Measurements from ENCODE around the gene CRTAP. TPM values are rescaled to one million over a fixed set of nuclear protein-coding genes. Genes with fewer than 3 reads are reported as not detected.

Gene CRTAP
- total RNA-seq, 1 experiment from 2014 or later = 104 TPM

- no peak for DNase-seq (ENCODE audit: low read depth, low spot score)
- intact Hi-C loops (cut with micrococcal nuclease) = no loop called here
- Histone ChIP-seq H3K4me2 (ENCODE audit: low read length) (no peak overlapping the region), H3K4me3 (replicated peaks in 1 of 2; ENCODE audit: low read depth in 1 of 2, low read length in 2 of 2) (no peak overlapping the region), H3K9ac (ENCODE audit: low read length) (no peak overlapping the region), H3K79me2 (ENCODE audit: insufficient read depth, low read length) (no peaks in the 10 kb centered on the region), H3K4me1 (ENCODE audit: control insufficient read depth in 1 of 2, insufficient read depth in 2 of 2, low read length in 2 of 2) (no peaks in the 10 kb centered on the region), H3K36me3 (ENCODE audit: control insufficient read depth in 1 of 2, insufficient read depth in 2 of 2, low read length in 2 of 2) (no peaks in the 10 kb centered on the region), H3K9me3 (ENCODE audit: control insufficient read depth in 1 of 2, insufficient read depth in 1 of 2, low read depth in 1 of 2, low read length in 2 of 2) (no peaks in the 10 kb centered on the region), H4K20me1 (ENCODE audit: insufficient read depth) (no peaks in the 10 kb centered on the region), H3K27me3 (ENCODE audit: insufficient read depth, low read length) (no peaks in the 10 kb centered on the region), H3K9me2 (ENCODE audit: insufficient read depth) (no peaks in the 10 kb centered on the region), H3K27ac (ENCODE audit: low read depth, low read length) (no peak overlapping the region), H2AFZ (ENCODE audit: low read depth, low read length, poor library complexity, severe bottlenecking) (no peak overlapping the region)
- RAD21 ChIA-PET (ENCODE audit: low non-redundant PET in 1 of 2, low total read pairs in 2 of 2, uncharacterized antibody in 2 of 2, unreplicated experiment in 2 of 2) = no interaction called here
- POLR2A ChIA-PET = no interaction called here
- TF ChIP-seq EGR1 (IDR thresholded peaks at IDR 0.05; ENCODE audit: low read depth) (no peak), ELF1 (IDR thresholded peaks at IDR 0.05; ENCODE audit: borderline replicate concordance, low read depth) (no peak), FOSL1 (IDR thresholded peaks at IDR 0.05; ENCODE audit: low read depth) (no peak), ZNF274 (IDR thresholded peaks at IDR 0.05; ENCODE audit: low read depth, low read length) (no peak), POLR2AphosphoS5 (IDR thresholded peaks at IDR 0.05; ENCODE audit: low read depth, low read length) (no peak), TCF7L2 (IDR thresholded peaks at IDR 0.05; ENCODE audit: borderline replicate concordance, extremely low read depth, insufficient read depth, insufficient read length) (no peak), ZFX (IDR thresholded peaks at IDR 0.05) (no peak), EZH2phosphoT487 (IDR thresholded peaks at IDR 0.05; ENCODE audit: borderline replicate concordance) (no peak), SRF (IDR thresholded peaks at IDR 0.05; ENCODE audit: low read depth) (no peak), POLR2A (IDR thresholded peaks at IDR 0.05; ENCODE audit: borderline replicate concordance, extremely low read depth, insufficient read depth, insufficient read length) (no peak), EZH2 (IDR thresholded peaks at IDR 0.05) (no peak), CEBPB (IDR thresholded peaks at IDR 0.05; ENCODE audit: low read depth) (no peak), RAD21 (IDR thresholded peaks at IDR 0.05; ENCODE audit: low read depth) (no peak), CTCF (IDR thresholded peaks at IDR 0.05 in 2 of 3, conservative IDR thresholded peaks at IDR 0.05 in 1 of 3; ENCODE audit: borderline replicate concordance in 1 of 3, insufficient read depth in 1 of 3, low read depth in 2 of 3, low read length in 2 of 3) (no peak), CBX3 (IDR thresholded peaks at IDR 0.05; ENCODE audit: low read depth) (no peak), JUND (IDR thresholded peaks at IDR 0.05) (no peak), YY1 (IDR thresholded peaks at IDR 0.05; ENCODE audit: extremely low read depth, insufficient replicate concordance, low read depth, low read length) (no peak)
- TF ChIP-seq, protein P1, sequence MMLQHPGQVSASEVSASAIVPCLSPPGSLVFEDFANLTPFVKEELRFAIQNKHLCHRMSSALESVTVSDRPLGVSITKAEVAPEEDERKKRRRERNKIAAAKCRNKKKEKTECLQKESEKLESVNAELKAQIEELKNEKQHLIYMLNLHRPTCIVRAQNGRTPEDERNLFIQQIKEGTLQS (IDR thresholded peaks at IDR 0.05) = no peak
- TF ChIP-seq, protein P2, sequence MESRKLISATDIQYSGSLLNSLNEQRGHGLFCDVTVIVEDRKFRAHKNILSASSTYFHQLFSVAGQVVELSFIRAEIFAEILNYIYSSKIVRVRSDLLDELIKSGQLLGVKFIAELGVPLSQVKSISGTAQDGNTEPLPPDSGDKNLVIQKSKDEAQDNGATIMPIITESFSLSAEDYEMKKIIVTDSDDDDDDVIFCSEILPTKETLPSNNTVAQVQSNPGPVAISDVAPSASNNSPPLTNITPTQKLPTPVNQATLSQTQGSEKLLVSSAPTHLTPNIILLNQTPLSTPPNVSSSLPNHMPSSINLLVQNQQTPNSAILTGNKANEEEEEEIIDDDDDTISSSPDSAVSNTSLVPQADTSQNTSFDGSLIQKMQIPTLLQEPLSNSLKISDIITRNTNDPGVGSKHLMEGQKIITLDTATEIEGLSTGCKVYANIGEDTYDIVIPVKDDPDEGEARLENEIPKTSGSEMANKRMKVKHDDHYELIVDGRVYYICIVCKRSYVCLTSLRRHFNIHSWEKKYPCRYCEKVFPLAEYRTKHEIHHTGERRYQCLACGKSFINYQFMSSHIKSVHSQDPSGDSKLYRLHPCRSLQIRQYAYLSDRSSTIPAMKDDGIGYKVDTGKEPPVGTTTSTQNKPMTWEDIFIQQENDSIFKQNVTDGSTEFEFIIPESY (IDR thresholded peaks at IDR 0.05; ENCODE audit: extremely low read depth, insufficient replicate concordance, low read length) = no peak
- TF ChIP-seq, protein P3, sequence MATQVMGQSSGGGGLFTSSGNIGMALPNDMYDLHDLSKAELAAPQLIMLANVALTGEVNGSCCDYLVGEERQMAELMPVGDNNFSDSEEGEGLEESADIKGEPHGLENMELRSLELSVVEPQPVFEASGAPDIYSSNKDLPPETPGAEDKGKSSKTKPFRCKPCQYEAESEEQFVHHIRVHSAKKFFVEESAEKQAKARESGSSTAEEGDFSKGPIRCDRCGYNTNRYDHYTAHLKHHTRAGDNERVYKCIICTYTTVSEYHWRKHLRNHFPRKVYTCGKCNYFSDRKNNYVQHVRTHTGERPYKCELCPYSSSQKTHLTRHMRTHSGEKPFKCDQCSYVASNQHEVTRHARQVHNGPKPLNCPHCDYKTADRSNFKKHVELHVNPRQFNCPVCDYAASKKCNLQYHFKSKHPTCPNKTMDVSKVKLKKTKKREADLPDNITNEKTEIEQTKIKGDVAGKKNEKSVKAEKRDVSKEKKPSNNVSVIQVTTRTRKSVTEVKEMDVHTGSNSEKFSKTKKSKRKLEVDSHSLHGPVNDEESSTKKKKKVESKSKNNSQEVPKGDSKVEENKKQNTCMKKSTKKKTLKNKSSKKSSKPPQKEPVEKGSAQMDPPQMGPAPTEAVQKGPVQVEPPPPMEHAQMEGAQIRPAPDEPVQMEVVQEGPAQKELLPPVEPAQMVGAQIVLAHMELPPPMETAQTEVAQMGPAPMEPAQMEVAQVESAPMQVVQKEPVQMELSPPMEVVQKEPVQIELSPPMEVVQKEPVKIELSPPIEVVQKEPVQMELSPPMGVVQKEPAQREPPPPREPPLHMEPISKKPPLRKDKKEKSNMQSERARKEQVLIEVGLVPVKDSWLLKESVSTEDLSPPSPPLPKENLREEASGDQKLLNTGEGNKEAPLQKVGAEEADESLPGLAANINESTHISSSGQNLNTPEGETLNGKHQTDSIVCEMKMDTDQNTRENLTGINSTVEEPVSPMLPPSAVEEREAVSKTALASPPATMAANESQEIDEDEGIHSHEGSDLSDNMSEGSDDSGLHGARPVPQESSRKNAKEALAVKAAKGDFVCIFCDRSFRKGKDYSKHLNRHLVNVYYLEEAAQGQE (IDR thresholded peaks at IDR 0.05; ENCODE audit: low read depth) = no peak
- CTCF ChIA-PET = no interaction called here
- ATAC-seq = no peak
- BruUV-seq (replicated peaks) = no TSS peak
Observed at GRCh38 chr3:33186524-33187367, 72.9 kb downstream of the CRTAP start.
